ENCODE measurements around the gene TNK2. TPM values are rescaled to one million over a fixed set of nuclear protein-coding genes. Genes with fewer than 3 reads are reported as not detected.

The TNK2 gene
- total RNA-seq, 4 donors from 2014 or later, result 40.5 to 54.0 (median 49.3) TPM

GRCh38 chr3:195888981-195889869 is 19.1 kb downstream of the TNK2 start:
- peak overlapping the region; percentile 91 to 99 (median 92) for H3K27ac ChIP-seq
- in situ Hi-C loops (cut with MboI; ENCODE audit: low sequenced_read_pairs in 4 of 4) (no loop called here), intact Hi-C loops (cut with DNase I; ENCODE audit: low total_unique reads) (no loop called here)
- peaks cover 77 to 96% of the 10 kb centered on the region in 2 donors for H3K4me1 ChIP-seq
- TF ChIP-seq, protein P1, sequence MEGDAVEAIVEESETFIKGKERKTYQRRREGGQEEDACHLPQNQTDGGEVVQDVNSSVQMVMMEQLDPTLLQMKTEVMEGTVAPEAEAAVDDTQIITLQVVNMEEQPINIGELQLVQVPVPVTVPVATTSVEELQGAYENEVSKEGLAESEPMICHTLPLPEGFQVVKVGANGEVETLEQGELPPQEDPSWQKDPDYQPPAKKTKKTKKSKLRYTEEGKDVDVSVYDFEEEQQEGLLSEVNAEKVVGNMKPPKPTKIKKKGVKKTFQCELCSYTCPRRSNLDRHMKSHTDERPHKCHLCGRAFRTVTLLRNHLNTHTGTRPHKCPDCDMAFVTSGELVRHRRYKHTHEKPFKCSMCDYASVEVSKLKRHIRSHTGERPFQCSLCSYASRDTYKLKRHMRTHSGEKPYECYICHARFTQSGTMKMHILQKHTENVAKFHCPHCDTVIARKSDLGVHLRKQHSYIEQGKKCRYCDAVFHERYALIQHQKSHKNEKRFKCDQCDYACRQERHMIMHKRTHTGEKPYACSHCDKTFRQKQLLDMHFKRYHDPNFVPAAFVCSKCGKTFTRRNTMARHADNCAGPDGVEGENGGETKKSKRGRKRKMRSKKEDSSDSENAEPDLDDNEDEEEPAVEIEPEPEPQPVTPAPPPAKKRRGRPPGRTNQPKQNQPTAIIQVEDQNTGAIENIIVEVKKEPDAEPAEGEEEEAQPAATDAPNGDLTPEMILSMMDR (IDR thresholded peaks at IDR 0.05 in 4 of 5, conservative IDR thresholded peaks at IDR 0.05 in 1 of 5), result no peak
- no peak for ATAC-seq
- no peaks in the 10 kb centered on the region for H3K9me3 ChIP-seq
- peak overlapping the region in 1 of 4 donors; percentile 13 for H3K4me3 ChIP-seq
- H3K27me3 ChIP-seq, result no peaks in the 10 kb centered on the region
- H3K36me3 ChIP-seq, result peaks cover 0 to 5% of the 10 kb centered on the region in 2 donors
- DNase-seq, result no peak

DNA sequence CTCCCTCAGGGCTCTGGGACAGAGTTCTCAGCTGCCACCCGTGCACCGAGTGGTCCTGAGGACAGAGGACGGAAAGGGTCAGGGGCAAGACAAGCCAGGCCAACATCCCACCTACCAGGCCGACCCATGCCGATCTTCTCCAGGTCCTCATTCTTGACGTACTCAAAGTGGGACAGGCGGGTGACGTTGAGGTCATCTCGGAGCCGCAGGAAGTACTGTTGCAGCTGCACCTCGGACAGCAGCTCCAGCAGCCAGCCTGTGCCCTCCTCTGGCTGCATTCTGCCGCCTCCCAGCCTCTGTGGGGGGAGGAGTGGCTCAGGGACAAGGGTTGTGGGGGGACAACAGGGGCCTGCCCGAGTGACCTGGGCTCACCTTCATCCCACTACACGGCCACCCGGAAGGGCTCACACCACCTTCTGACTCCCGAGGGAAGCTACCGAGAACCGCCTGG is 20.0 kb downstream of the TNK2 start:
- TF ChIP-seq, protein P1 (IDR thresholded peaks at IDR 0.05 in 4 of 5, conservative IDR thresholded peaks at IDR 0.05 in 1 of 5), result no peak
- no peak for TF ChIP-seq POLR2A (IDR thresholded peaks at IDR 0.05)
- DNase-seq, result peak in 1 of 2 donors; percentile 57
- Histone ChIP-seq H3K4me3 (no peak overlapping the region), H3K9me3 (no peaks in the 10 kb centered on the region), H3K4me1 (peaks cover 71 to 87% of the 10 kb centered on the region in 2 donors), H3K27me3 (no peaks in the 10 kb centered on the region), H3K36me3 (peaks cover 0 to 14% of the 10 kb centered on the region in 2 donors), H3K27ac (peak overlapping the region; percentile 91 to 99 (median 92))
- ATAC-seq, result no peak
- in situ Hi-C loops (cut with MboI; ENCODE audit: low sequenced_read_pairs in 4 of 4), result no loop called here
- intact Hi-C loops (cut with DNase I; ENCODE audit: low total_unique reads), result no loop called here

- Histone ChIP-seq H3K9me3 (no peaks in the 10 kb centered on the region), H3K36me3 (peaks cover 0 to 20% of the 10 kb centered on the region in 2 donors), H3K4me1 (peaks cover 65 to 81% of the 10 kb centered on the region in 2 donors), H3K4me3 (no peak overlapping the region), H3K27ac (peak overlapping the region; percentile 91 to 99 (median 92)), H3K27me3 (no peaks in the 10 kb centered on the region)
- DNase-seq (no peak), ATAC-seq (no peak)
- in situ Hi-C loops (cut with MboI; ENCODE audit: low sequenced_read_pairs in 4 of 4) (no loop called here), intact Hi-C loops (cut with DNase I; ENCODE audit: low total_unique reads) (no loop called here)
- TF ChIP-seq, protein P1 (IDR thresholded peaks at IDR 0.05 in 4 of 5, conservative IDR thresholded peaks at IDR 0.05 in 1 of 5), result no peak
- no peak for TF ChIP-seq POLR2A (IDR thresholded peaks at IDR 0.05)
Measured at GRCh38 chr3:195887670-195888069, 20.7 kb downstream of the TNK2 start.

DNA sequence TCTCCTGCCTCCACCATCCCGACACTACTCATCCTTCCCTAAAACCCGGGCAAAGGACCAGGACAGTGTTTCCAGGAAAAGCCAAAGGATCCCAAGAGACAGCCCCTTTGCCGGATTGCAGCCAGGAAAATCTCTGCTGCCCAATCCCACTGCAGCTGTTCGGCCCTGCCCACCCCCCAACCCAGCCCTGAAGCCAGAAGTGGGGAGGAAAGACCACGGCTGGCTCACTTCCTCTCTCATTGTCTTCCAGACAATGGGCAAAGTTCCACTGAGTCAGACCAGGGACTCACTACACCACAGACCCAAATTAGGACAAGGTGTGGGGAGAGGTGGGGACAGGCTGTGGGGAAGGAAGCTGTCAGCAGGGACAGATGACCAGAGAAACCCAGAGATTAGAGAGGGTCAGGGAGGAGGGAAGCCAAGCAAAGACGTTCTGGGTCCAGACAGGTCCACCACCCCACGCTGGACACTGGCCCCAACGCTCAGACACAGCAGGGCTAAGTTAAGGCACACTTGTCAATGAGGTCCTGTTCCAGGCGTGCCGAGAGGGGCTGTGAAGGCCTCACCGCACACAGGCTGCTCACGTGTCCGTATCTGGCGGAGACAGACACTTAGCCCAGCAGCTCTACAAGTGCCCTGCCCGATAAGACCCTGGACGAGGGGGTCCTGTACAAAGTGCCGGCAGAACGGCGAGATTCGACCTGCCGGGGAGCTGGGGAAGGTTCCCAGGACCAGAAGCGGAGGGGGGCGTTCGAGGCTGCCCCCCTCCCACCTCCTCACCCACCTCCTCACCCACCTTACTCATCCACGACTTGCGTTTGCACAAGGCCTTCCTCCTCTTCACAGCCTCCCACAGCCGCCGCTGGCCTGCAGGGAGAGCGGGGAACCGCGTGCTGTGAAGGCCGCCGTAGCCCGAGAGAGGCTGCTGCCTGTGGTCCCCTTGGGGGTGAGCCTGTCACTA is 21.9 kb downstream of the TNK2 start:
- Histone ChIP-seq H3K4me3 (no peak overlapping the region), H3K4me1 (peaks cover 54 to 69% of the 10 kb centered on the region in 2 donors), H3K27me3 (no peaks in the 10 kb centered on the region), H3K9me3 (no peaks in the 10 kb centered on the region), H3K36me3 (peaks cover 0 to 30% of the 10 kb centered on the region in 2 donors), H3K27ac (peak overlapping the region; percentile 91 to 99 (median 92))
- DNase-seq (no peak), ATAC-seq (peak; percentile 5 to 28)
- TF ChIP-seq POLR2A (IDR thresholded peaks at IDR 0.05), result peak in 1 of 2 donors; percentile 14
- TF ChIP-seq, protein P1 (IDR thresholded peaks at IDR 0.05 in 4 of 5, conservative IDR thresholded peaks at IDR 0.05 in 1 of 5), result no peak
- intact Hi-C loops (cut with DNase I; ENCODE audit: low total_unique reads), result no loop called here
- in situ Hi-C loops (cut with MboI; ENCODE audit: low sequenced_read_pairs in 4 of 4), result no loop called here

Measured in gastrocnemius medialis (tissue), 4 donors.